Gastroesophageal sphincter (tissue), 3 donors: ENCODE data around the gene NLK.
"Not testable (repeated sequence)": the region's sequence is repeated elsewhere in the genome, so short reads cannot be mapped to it uniquely, and the experiment has no call there.

Experiments used
- POLR2A ChIP-seq, 2 donors: fragments of 450-650 bp; IDR thresholded peaks; one replicate each; pipeline ENCODE4 v1.6.1; 2017; ENCODE audit warnings: antibody characterized with exemption in 2 of 2, mild to moderate bottlenecking in 2 of 2, moderate library complexity in 1 of 2
- POLR2AphosphoS5 ChIP-seq: sonication (generic); formaldehyde crosslinking; IDR thresholded peaks from one replicate; pipeline ENCODE4 v1.6.1; 2017; ENCODE audit warnings: antibody characterized with exemption
- TF ChIP-seq, protein P1 (sequence below), 4 experiments: fragments of 200-600 bp in 2 of 4; fragments of 450-650 bp in 2 of 4; sonication (generic) in 1 of 4; IDR thresholded peaks; one replicate each; pipeline ENCODE4 v1.5.1; 2017 to 2019; ENCODE audit warnings: antibody characterized with exemption in 4 of 4, mild to moderate bottlenecking in 2 of 4, moderate library complexity in 2 of 4

DNA sequence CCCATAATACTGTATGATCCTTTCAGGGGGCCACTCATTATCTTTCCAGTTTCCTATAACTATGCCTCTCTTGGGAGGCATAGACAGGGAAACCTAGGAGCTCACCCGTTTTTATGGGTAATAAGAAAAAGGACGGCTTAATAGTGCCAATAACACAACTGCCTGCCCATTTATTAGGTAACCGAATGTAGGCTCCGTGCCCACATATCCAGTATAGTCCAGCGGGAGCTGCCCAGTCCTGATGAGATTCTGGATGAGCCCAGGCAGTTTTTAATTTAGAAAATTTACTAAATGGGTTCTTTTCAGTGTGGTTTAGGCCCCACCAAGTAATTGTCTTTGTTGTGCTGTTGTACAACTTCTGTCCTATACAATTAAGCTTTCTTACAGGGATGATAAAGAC lies 189.1 kb downstream of the NLK start:
- not testable (repeated sequence) for TF ChIP-seq POLR2A (IDR thresholded peaks at IDR 0.05); POLR2AphosphoS5
- TF ChIP-seq, protein P1, sequence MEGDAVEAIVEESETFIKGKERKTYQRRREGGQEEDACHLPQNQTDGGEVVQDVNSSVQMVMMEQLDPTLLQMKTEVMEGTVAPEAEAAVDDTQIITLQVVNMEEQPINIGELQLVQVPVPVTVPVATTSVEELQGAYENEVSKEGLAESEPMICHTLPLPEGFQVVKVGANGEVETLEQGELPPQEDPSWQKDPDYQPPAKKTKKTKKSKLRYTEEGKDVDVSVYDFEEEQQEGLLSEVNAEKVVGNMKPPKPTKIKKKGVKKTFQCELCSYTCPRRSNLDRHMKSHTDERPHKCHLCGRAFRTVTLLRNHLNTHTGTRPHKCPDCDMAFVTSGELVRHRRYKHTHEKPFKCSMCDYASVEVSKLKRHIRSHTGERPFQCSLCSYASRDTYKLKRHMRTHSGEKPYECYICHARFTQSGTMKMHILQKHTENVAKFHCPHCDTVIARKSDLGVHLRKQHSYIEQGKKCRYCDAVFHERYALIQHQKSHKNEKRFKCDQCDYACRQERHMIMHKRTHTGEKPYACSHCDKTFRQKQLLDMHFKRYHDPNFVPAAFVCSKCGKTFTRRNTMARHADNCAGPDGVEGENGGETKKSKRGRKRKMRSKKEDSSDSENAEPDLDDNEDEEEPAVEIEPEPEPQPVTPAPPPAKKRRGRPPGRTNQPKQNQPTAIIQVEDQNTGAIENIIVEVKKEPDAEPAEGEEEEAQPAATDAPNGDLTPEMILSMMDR (IDR thresholded peaks at IDR 0.05): not testable (repeated sequence)
